ENCODE results near the gene OR52A1. TPM values are rescaled to one million over a fixed set of nuclear protein-coding genes. Genes with fewer than 3 reads are reported as not detected.
A peak's percentile ranks its signal among the peaks of the same experiment; 100 is the strongest.

The OR52A1 gene
- total and polyA plus RNA-seq, 9 of the 15 experiments (the other 6 are each of a cell fraction or from before 2014, with no cell fraction given): under 0.01 to 0.33 (median 0.13) TPM; not detected in 3

- no peak for TF ChIP-seq AFF4 (CRISPR knock-in tag; IDR thresholded peaks at IDR 0.05)
- TF ChIP-seq ARID3A (IDR thresholded peaks at IDR 0.05; ENCODE audit: borderline replicate concordance, low read depth, low read length): 0 out of 2 replicates have a peak, but pooled peaks have one; percentile 24
- TF ChIP-seq ZNF3 (CRISPR knock-in tag; IDR thresholded peaks at IDR 0.05): no peak
- no peak for TF ChIP-seq RBM17 (IDR thresholded peaks at IDR 0.05; ENCODE audit: borderline replicate concordance, low read depth, low read length)
- no peak for TF ChIP-seq TAF1 (IDR thresholded peaks at IDR 0.05; ENCODE audit: control insufficient read depth, extremely low read depth, insufficient read depth, low read length, severe bottlenecking)
- no peak for TF ChIP-seq POLR2G (IDR thresholded peaks at IDR 0.05; ENCODE audit: low read depth, low read length)
- no peak for TF ChIP-seq CTCFL (IDR thresholded peaks at IDR 0.05; ENCODE audit: borderline replicate concordance, insufficient read depth, low read depth, low read length, poor library complexity, severe bottlenecking)
- no peak for TF ChIP-seq CSDE1 (IDR thresholded peaks at IDR 0.05)
- no peak for TF ChIP-seq ZNF507 (tag; conservative IDR thresholded peaks at IDR 0.05)
- TF ChIP-seq ESRRA (IDR thresholded peaks at IDR 0.05; ENCODE audit: borderline replicate concordance, low read depth): peak; percentile 44; the same call in 1 of the 2 replicates
- TF ChIP-seq GABPA (tag; conservative IDR thresholded peaks at IDR 0.05; ENCODE audit: low read depth): no peak
- TF ChIP-seq KLF10 (CRISPR knock-in tag; IDR thresholded peaks at IDR 0.05): no peak
- TF ChIP-seq PRDM10 (IDR thresholded peaks at IDR 0.05; ENCODE audit: partially characterized antibody): no peak
- peak; percentile 79 for TF ChIP-seq MYC (IDR thresholded peaks at IDR 0.05; ENCODE audit: low read depth, low read length)
- no peak for TF ChIP-seq MYC (CRISPR knock-in tag; IDR thresholded peaks at IDR 0.05; ENCODE audit: borderline replicate concordance, low read depth)
- TF ChIP-seq CGGBP1 (CRISPR knock-in tag; IDR thresholded peaks at IDR 0.05): no peak
Measured at GRCh38 chr11:5151713-5152153, 2.8 kb downstream of the OR52A1 start (continued).
